GM21360 (cell line): ENCODE results near the gene ANKRD42.

Experiments
- ATAC-seq: cut with Tn5 transposase; IDR thresholded peaks from one replicate; pipeline ENCODE4 v1.9.1; 2021; ENCODE audit warnings: mild to moderate bottlenecking, moderate library complexity; ENCODE audit not compliant: unreplicated experiment

The ANKRD42 gene

DNA sequence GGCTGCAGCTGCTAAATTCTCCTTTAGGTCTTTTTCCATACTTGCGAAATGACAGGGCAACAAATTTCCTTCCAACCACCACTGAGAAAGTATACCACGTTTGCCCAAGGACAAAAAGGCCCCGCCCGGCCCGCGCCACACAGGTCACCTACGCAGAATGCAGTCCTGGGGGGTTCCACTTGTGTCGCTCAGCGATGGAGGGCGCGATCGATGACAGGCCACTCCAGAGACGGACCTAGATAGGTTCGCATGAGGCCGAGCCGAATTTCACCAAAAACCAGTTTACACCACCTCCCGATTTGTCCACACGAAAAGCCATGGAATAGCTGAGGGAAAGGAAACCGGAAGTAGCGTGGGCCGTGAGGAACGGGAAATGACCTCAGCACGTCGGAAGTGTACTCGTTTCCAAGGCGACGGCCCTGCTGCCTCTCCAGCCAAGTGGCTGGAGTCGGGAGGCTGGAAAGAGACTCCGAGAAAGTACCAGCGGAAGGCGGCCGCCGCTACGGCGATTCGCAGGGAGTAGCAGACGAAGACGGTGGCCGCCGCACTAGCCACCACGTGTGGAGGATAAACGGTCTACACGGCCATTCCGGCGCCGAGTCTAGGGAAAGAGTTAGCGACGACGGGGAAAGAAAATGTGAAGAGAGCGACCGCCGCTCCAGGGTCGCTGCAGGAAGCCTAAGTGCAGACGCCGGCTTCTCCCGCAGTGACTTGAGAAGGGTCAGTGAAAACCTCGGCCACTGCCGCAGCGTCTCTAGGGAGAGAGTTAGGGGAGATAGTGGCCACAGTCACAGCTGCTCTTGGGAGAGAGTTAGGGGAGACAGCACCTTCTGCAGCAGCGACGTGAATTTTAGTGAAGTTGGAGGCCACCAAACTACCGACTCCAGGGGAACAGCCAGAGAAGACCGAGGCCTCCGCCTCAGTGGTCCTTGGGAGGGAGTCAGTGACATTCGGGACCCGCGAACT is at the start of gene ANKRD42:
ANKRD42 (plus strand) TSS at position 398 of the 966 bp plus-strand sequence. CDS start 959 bp downstream, outside the sequence.
- ATAC-seq = peak; percentile 88

DNA sequence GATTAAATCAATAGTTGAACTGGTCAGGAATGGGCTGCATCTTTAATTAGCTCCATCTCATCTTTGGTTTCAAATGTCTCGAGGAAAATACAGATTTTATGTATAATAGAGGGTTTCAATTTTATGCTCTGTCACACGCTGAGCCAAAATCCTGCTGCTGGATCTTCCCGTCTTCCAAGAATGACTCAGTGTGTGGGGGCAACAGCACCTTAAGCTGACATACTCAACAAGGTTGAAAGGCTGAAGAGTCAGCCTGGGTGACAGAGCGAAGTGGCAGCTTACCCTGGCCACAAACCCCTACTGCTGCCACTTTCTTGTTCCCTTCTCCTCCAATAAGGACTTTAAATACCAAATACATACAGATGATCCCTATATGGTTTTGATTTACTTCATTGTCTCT is 45.6 kb upstream of the ANKRD42 start:
- ATAC-seq = no peak

DNA sequence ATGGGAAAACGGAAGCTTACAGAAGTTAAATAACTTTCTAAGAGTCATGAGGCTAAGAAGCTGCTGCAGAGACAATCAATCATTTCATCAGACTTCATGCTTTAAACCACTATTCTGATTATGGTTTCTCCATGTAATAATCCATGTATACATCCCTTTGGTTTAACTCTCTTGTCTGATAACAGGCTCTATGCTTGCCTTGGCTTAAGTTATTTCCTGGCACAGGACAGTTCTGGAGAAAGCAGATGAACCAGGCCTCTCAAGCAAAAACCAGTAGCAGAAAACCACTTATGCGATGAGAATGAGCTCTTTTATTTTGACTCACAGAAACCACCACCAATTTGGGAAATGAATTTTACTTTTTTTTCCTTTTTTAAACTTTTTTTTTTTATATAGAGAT is 43.1 kb upstream of the ANKRD42 start:
- ATAC-seq = no peak

DNA sequence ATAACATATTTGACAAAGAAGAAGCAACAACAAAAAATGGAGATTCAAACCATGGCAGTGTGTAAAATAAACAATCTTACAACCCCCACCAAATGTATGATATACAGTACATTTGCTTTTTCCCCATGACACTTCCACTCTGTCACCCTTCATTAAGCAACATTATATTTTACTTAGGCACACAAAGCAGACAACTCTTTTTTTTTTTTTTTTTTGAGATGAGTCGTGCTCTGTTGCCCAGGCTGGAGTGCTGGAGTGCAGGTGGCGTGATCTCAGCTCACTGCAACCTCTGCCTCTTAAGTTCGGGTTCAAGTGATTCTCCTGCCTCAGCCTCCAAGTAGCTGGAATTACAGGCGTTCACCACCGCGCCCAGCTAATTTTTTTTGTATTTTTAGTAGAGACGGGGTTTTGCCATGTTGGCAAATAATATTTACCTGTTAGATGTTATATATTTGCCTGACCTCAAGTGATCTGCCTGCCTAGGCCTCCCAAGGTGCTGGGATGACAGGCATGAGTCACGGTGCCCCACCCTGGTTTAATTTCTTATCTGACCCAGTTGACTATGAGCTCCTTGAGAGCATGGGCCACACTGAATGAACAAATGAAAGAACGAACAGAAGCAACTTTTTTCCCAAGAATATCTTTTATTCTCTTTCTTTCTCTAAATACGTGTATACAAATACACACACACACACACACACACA is 42.1 kb upstream of the ANKRD42 start:
- ATAC-seq = no peak

DNA sequence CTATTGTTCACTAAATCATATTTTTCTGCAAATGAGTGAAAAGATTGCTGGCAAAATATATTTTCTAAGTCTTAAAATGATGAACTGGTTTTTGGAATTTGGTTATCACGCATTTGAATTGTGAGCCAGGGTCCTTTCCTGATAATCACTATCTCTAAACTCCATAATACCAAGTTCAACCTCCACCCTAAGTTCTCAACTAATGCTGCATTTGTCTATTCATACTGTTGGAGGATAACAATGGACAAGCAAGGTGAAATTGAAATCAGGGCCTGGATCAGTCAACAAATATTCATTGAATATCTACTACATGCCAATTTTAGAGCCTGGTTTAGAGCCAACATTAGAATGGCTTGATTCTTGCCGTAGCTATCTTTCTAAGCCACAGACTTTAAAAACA is 41.2 kb upstream of the ANKRD42 start:
- no peak for ATAC-seq

DNA sequence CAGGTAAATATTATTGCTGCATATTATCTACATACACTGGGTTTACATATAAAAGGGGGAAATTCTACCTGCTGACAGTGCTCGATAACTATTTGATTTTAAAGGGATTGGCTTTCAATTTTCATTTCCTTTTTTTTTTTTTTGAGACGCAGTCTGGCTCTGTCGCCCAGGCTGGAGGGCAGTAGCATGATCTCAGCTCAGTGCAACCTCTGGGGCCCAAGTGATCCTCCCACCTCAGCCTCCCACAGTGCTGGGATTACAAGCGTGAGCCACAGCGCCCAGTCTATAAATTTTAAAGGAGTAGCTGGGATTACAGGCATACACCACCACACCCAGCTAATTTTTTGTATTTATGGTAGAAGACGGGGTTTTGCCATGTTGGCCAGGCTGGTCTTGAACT is 39.7 kb upstream of the ANKRD42 start:
- no peak for ATAC-seq

DNA sequence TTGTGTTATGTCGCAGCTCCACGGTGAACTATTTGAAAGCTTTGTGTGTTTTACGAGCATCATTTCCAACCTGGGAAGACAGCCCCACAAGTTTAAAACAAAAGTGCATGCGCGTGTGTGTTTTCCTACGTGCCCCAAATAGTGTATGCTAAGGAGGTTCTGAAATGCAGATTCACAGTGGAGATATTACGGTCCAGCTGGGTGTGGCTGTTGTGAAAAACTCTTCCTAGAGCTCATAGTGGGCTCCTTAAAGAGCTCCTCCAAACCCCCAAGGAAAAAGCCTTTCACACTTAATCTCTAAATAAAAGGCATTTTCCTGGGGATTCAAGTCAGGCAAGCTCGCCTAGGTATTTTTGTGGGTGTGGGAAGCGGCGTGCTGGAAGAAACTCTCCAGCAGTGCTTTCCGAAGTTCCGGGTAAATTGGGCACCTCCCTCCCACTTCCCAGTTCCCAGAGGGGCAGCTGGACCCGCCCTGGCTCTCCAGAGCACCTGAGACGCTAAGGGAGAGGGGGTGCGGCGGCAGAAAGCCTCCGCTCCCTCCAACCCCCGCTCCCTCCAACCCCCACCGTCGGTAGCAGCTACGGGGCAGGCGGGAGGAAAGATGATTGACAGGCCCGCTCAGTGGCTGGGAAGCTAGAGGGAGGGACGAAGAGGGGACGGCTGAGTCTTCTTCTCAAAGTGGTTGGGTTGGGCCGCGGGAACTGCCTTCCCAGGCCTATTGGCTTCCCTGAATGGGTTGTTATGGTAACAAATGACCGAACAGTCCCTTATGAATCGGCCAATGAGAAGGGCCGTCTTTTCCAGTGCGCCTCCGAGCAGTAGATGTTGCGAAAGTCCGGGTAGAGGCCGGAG is 37.1 kb upstream of the ANKRD42 start:
- ATAC-seq = peak; percentile 95

DNA sequence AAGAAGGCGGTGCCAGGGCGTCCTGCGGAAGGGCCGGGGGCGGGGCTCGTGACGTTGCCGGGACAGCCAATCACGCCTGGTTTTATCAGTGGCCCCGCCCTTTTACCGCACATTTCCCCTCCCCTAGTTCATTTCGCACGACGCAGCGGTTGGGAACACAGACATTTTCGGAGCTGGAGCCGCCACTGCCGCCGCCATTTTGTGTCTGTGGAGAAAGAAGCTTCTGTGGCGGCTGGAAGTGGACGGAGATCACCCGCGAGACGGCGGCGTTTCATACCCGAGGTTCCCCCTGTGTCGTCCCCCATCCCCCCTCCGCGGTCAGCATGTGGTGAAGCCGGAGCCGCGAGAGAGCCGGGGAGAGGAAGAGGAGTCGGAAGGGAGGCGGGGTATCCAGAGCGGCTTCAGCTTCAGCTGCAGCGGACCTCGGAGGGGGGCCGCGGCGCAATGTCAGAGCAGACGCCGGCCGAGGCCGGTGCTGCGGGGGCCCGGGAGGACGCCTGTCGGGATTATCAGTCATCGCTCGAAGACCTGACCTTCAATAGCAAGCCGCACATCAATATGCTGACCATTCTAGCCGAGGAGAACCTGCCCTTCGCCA is 36.4 kb upstream of the ANKRD42 start, which contains the start of gene PCF11:
PCF11 (plus strand) TSS at position 136 of the 598 bp plus-strand sequence; CDS start at position 445, 309 bp downstream.
- ATAC-seq = peak; percentile 1

DNA sequence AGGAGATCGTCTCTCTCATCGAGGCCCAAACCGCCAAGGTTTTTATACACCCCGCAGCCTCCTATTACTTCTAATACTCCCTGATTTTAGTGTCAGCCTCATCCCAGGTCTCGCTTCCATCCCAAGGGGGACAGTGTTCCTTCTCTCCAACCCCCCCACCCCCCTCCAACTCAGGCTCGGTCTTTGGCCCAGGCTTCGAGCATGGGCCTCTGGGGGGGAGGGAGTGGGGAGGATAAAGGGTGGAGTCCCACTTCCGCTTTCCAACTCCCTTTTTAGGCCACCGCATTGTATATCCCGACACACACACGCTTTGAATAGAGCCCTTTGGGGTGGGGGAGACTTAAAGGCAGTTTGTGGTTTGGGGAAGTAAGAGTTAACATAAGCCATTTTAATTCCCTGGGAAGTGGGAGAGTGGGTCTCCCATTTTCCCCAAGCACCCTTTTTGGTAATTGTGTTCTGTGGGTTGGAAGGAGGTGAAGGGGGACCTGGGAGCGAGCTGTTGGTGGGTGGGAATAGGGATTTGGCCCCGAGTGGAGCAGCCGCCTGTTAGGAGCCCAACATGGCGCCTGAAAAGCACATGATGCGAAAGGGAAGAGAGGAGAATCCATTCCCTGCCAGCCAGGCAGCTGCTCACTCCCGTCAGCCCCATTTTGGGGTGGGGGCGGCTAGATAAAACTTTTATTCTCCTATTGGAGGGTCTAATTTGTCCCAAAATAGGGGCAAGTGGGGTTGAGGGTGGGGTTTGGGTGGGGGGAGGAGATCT is 35.7 kb upstream of the ANKRD42 start:
- ATAC-seq = no peak

DNA sequence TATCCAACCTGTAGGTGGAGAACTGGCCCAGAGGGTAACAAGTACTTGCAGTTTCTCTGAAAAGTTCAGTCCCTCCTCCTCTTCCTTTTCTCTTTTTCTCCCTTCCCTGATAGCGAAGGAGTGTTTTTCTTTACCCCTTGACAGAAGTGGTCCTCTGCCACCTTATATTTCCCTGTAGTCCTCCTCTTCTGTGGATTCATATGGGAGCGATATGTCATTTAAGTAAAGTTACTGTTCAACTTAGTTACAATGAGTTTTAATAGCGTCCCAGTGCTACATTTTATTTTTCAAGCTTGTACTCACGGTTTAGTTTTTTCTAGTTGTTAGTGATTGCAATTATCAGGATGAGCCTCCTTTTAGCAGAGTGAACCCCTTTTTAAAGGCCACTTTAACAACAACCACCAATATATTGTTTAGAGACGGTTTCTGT is 35.1 kb upstream of the ANKRD42 start:
- no peak for ATAC-seq

DNA sequence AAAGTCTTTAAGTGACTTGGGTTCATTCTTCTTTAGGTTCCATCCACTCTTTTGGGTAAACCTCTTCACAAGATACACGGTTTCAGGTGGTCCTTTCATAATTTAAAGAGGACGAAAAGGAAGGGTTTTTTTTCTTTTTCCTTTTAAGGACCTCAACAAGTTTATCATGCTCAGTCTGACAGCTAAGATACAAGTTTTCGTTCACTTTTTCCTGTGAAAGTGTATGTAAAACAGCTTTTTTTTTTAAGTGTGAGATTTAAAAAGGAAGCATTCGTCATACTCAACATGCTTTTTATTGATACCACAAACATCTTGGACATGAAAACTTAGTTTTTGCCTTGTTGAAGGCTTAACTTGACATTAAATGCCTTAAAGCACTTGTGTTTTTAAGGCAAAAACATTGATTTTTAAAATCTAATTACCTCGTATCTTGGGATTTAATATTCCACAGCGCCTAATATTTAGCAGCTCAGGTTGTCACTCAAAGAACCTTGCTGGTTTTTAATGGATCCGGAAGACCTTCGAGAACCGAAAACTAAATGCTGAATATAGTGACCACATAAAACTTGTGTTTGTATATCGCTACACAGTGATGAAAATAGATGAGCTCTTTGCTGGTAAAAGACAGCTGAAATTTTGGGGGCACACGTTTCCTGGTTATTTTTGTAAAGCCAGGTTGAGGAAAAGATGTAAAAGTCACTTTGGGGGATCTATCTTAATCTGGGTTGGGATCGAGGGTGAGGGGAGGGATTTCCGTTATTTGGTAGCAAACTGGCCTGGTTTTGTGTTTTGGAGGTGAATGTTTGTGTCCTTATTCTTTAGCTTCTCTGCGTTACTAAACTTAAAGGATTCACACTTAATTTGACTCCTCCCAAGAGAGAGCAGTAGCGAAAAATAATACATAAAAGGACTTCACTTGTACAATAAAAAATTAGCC is 34.3 kb upstream of the ANKRD42 start:
- no peak for ATAC-seq

DNA sequence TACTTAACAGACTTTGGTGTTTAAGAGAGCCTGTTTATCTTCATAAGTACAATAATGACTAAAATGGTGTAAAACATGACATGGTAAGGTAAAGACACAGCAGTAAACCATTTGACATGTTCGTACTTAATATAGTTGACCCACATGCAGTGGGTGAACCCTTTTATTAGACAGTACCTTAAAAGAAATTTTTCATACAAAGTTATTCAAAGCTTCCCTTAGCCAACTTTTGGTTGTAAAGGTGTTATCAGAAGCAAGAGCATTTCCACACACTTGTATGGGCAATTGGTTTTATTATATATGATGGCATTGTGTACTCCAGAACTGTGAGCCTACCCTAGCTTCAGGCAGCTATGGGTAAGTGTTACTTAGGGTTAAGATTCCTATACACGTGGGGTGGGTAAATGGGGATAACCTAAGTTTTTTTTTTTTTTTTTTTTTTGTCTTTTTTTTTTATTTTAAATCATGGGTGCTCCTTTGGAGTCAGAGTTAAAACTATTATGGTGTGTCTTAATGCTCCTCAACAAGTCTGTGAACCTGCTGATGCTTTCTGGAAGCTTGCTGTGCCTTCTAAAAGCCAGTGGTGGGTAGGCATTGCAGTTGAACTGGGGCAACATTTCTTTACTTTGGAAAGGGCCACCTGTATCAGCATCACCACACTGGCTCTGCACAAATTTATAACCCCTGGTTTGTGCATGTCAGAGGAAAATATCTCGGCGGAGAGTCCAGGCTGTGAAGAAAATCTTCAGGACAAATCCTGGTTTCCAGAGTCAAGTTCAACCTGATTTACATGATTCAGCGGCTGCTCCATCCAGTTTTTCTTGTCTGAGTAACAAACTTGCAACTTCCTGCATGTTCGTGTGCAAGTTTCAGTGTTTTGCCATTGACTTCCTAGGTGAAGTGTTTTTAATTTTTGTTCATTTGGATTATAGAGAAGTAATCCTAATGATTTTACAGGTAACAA is 33.3 kb upstream of the ANKRD42 start:
- no peak for ATAC-seq

DNA sequence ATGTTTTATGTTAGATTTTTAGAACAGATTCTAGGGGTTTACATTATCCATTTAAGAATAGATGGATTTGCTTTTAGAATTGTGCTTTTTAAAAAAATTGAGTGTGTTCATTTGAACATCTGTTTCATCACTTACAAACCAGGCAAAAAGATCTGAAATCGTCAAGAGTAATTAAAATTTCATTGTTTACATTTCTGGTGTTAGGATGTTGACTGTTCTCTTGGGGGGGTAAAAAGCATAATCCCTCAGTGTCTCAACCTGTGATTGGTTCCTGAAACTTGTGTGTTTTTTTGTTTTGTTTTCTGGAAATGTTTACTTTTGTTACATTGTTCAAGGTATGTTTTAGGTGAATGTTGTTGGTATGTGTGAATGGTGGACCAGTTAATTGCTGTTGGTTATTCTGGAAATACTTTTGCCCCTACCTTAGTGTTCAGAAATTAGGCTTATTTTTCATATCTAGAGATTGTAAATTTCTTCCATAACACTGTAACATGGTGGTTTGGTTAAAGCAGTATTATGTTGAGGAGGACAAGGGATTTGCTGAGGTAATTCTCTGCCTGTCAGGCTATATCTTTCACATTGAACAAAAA is 31.8 kb upstream of the ANKRD42 start:
- ATAC-seq = no peak

DNA sequence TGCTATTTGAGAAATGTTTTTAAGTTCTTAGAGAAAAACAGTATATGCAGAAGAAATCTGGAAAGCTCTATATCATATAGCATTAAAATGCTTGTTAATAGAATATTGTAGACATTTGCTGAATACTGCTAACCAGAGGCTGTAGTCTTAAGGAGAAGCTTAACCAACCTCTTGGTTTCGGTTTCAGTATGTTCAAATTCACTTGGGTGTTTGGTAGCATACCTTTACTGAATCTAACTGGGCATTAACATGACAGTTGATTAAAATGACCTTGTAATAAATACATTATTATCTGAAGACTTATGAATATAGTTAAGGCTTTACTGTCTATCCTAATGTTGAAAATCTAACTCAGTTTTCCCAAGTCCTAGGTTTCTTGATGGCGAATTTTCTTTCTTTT is 31.1 kb upstream of the ANKRD42 start:
- ATAC-seq = peak; percentile 42

DNA sequence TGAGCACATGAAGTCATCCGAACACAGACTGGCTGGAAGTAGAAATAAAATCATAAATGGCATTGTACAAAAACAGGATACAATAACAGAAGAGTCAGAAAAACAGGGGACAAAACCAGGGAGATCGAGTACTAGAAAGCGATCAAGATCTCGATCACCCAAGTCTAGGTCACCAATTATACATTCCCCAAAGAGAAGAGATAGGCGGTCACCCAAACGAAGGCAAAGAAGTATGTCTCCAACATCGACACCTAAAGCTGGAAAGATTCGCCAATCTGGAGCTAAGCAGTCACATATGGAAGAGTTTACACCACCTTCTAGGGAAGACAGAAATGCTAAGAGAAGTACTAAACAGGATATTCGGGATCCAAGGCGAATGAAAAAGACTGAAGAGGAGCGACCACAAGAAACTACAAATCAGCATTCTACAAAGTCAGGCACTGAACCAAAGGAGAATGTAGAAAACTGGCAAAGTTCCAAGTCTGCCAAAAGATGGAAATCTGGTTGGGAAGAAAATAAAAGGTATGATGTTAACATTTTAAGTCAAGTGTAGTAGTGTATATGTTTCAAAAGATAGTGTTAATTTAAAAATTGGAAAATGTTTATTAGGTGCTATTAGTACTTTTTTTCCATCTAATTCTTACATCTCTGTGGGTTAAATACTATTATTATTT is 27.2 kb upstream of the ANKRD42 start:
- ATAC-seq = no peak

DNA sequence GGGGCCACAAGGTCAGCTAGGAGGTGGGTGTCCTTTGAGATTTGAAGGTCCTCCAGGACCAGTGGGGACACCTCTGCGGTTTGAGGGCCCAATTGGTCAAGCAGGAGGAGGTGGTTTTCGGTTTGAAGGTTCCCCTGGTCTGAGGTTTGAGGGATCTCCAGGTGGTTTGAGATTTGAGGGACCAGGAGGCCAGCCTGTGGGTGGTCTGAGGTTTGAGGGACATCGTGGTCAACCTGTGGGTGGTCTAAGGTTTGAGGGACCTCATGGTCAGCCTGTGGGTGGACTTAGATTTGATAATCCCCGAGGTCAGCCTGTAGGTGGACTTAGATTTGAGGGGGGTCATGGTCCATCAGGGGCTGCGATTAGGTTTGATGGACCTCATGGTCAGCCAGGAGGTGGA is 24.8 kb upstream of the ANKRD42 start:
- ATAC-seq = no peak

DNA sequence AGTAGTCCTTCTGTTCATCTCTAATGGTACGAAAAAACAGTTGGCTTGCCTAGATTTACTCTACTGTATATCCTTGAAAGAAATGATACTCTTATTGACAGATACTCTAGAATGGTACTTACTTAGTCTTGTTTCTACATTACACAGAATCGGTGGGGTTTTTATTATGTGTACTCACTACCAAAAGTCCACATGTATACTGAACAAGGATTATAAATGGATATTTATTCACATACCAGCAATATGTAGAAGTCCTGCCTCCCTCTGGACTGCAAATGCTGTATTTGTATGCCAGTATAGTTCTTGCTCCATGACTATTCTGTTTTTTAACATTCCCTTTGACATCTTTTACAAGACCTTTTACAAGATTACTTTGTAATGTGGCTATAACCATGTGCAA is 22.6 kb upstream of the ANKRD42 start:
- ATAC-seq = no peak
